ENCODE results near the gene EID1.

The EID1 gene

DNA sequence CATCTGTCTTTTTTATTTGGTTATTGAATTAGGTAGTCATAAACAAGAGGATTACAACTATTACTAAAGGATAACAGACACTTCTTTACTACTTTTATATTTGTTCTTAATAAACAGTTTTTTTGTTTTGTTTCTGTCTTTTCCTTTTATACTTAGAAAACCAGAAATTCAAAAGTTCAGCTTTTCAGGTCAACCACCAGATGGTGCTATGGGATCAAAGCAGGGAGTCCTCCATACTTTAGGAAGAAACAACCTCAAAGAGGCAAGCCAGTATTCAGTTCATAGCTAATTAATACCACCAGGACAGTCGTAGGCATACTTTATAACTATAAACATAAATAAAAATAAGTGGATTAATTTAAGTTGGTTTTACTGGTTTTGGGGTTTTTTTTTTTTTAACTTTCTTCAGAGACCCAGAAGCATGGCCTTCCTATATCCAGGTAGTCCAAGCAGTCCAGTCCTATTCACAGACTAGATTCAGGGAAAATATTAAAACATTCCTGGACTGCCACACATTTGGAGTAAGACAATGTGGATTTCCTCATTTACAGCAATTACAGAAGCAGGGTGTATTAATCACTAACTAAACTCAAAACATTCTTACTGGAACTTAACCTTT, 16.0 kb upstream of the EID1 start:
- peaks cover 8% of the 10 kb centered on the region for H3K4me1 Mint-ChIP-seq
- DNase-seq (peak; percentile 40 to 46), ATAC-seq (peak; percentile 74)
- H3K9me3 Mint-ChIP-seq = no peaks in the 10 kb centered on the region
- H3K4me3 Mint-ChIP-seq = no peak overlapping the region
- peaks cover 28% of the 10 kb centered on the region for H3K27me3 Mint-ChIP-seq
- H3K27ac Mint-ChIP-seq = no peak overlapping the region

- peaks cover 8% of the 10 kb centered on the region for H3K4me1 Mint-ChIP-seq
- DNase-seq (peak in 1 of 2 donors; percentile 10), ATAC-seq (peak; percentile 70)
- no peak overlapping the region for H3K27ac Mint-ChIP-seq
- no peaks in the 10 kb centered on the region for H3K9me3 Mint-ChIP-seq
- no peak overlapping the region for H3K4me3 Mint-ChIP-seq
- peaks cover 31% of the 10 kb centered on the region for H3K27me3 Mint-ChIP-seq
These were observed 15.2 kb upstream of the EID1 start for GRCh38 chr15:48862705-48863104.

- peaks cover 27% of the 10 kb centered on the region for H3K27me3 Mint-ChIP-seq
- H3K4me1 Mint-ChIP-seq = peaks cover 8% of the 10 kb centered on the region
- H3K9me3 Mint-ChIP-seq = no peaks in the 10 kb centered on the region
- no peak for ATAC-seq
- H3K4me3 Mint-ChIP-seq = no peak overlapping the region
- no peak overlapping the region for H3K27ac Mint-ChIP-seq
- no peak for DNase-seq
These were observed 12.4 kb upstream of the EID1 start for GRCh38 chr15:48865370-48866079.

DNA sequence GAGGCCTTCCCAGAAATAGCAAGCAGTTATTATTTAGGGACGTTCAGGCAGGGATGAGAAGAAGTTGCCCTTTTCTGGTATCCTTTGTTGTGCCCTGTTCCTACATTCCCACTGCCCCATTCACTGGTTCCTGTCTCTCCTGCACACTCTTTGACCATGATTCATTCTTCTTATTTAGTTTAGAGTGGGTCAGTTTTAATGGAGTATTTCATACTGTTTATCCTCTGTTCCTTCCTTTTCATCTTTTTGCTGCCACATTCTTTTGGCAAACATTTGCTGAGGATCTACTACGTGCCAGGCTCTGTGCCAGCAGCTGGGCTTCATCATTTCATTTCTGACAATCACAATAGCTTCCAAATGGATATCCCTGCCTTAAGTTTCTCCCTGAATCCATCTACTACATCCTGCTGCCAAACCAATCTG, 11.8 kb upstream of the EID1 start:
- no peak overlapping the region for H3K4me3 Mint-ChIP-seq
- peaks cover 33% of the 10 kb centered on the region for H3K27me3 Mint-ChIP-seq
- ATAC-seq = no peak
- H3K4me1 Mint-ChIP-seq = peaks cover 8% of the 10 kb centered on the region
- no peak for DNase-seq
- H3K9me3 Mint-ChIP-seq = no peaks in the 10 kb centered on the region
- peak overlapping the region in 1 of 2 donors; percentile 43 for H3K27ac Mint-ChIP-seq

DNA sequence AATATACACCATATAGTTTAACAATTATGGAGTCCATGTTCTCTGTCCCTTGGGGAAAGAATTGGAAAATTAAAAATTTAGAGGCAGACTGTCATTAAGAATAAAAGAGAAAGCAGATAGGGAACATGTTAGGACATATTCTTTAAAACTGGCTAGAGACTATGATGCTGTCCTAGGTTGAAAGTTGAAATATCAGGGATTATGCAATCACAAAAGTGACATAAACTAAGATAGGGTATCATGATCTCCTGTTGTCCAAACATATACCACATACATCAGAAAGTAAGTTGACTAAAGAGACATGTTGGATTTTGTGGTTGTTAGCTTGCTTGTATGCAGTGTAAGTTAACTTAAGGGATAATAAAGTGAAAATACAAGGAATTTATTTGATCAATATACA, 9.9 kb upstream of the EID1 start:
- Mint-ChIP-seq H3K27ac (peak overlapping the region in 1 of 2 donors; percentile 21), H3K27me3 (peaks cover 48% of the 10 kb centered on the region), H3K4me3 (no peak overlapping the region), H3K9me3 (no peaks in the 10 kb centered on the region), H3K4me1 (no peaks in the 10 kb centered on the region)
- ATAC-seq = no peak
- DNase-seq = no peak

- no peak for DNase-seq
- Mint-ChIP-seq H3K4me1 (no peaks in the 10 kb centered on the region), H3K9me3 (no peaks in the 10 kb centered on the region), H3K27ac (no peak overlapping the region), H3K4me3 (no peak overlapping the region), H3K27me3 (peaks cover 53% of the 10 kb centered on the region)
- no peak for ATAC-seq
These were observed 9.4 kb upstream of the EID1 start for GRCh38 chr15:48868536-48868935.

DNA sequence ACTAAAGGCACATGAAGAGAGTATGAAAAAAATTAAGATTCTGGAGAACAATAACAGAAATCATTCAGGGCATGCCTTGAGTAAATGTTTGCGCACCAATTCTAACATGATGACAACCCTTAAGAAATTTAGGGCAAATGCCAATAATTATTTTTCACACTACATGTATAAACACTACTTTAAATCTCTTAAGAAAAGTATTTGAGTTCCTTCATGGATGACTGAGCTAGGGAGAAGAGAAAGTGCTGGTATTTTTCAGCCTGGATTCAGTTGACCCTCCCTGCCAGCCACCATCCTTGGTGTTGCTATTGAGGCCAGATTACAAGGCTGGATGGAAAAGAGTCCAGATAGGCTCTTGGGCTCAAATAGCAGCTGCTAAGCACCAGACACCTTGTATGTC, 8.0 kb upstream of the EID1 start:
- Mint-ChIP-seq H3K9me3 (no peaks in the 10 kb centered on the region), H3K27ac (no peak overlapping the region), H3K4me3 (no peak overlapping the region), H3K27me3 (peaks cover 65% of the 10 kb centered on the region), H3K4me1 (no peaks in the 10 kb centered on the region)
- no peak for DNase-seq
- no peak for ATAC-seq

GRCh38 chr15:48871542-48871941, 6.4 kb upstream of the EID1 start:
- Mint-ChIP-seq H3K9me3 (no peaks in the 10 kb centered on the region), H3K4me3 (no peak overlapping the region), H3K4me1 (no peaks in the 10 kb centered on the region), H3K27me3 (peaks cover 55% of the 10 kb centered on the region), H3K27ac (no peak overlapping the region)
- ATAC-seq = no peak
- no peak for DNase-seq

DNA sequence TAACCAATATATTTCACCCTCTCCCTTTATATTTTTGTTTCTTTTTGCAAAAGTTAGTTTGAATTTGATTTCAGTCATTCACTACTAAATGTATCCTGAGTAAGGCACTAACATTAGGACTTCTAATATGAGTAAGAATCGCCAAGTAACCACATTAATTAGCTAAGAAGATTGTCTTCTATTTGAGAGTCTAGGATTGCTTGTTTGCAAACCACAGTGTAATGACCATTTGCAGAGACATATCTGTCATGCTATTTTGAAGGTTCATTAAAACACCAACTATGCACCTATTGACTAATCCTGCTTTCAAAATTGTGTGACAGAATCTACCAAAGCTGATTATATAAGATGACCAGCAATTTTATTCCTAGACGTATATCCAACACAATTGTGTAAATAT, 5.3 kb upstream of the EID1 start:
- H3K27ac Mint-ChIP-seq = no peak overlapping the region
- ATAC-seq = no peak
- no peaks in the 10 kb centered on the region for H3K9me3 Mint-ChIP-seq
- H3K27me3 Mint-ChIP-seq = peaks cover 48% of the 10 kb centered on the region
- peaks cover 2% of the 10 kb centered on the region for H3K4me1 Mint-ChIP-seq
- H3K4me3 Mint-ChIP-seq = no peak overlapping the region
- no peak for DNase-seq

DNA sequence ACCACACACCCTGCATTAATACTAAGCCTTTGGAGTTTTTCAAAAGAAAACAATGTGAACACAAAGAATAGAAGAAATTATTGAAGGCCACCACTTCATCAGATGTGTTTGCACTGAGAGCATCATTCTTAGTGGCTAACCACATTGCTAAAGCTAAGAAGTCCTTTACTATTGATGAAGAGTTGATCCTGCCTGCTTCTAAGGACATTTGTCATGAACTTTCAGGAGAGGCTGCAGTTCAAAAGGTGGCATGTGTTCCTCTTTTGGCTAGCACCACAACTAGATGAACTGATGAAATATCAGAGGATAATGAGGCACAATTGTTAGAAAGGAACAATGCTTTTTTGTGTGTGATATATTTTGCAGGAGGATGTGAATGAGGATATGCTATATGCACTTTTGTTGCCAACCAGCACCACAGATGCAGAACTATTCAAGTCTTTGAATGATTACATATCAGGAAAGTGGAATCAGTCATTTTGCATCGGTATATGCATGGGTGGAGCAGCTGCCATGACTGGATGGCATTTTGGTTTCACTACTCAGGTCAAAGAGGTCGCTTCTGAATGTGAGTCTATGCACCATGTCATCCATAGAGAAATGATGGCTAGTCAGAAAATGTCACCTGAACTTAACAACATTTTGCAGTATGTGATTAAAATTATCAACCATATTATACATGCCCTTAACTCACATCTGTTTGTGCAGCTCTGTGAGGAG, 2.5 kb upstream of the EID1 start:
- H3K4me3 Mint-ChIP-seq = no peak overlapping the region
- ATAC-seq (no peak), DNase-seq (no peak)
- no peak overlapping the region for H3K27ac Mint-ChIP-seq
- H3K4me1 Mint-ChIP-seq = peaks cover 23% of the 10 kb centered on the region
- no peaks in the 10 kb centered on the region for H3K9me3 Mint-ChIP-seq
- peaks cover 42% of the 10 kb centered on the region for H3K27me3 Mint-ChIP-seq

DNA sequence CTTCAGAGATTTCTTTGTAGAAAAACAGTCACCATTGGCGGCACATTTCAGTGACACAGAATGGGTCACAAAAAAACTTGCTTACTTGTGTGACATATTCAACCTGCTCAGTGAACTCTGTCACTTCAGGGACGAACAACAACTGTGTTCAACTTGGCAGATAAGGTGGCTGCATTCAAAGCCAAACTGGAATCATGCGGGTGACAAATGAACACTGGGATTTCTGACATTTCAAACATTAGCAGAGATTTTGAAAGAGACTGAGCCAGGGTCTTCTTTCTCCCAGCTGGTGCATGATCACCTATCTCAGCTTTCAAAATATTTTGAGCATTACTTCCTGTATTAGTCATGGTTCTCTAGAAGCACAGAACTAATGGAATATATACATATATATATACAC, 1.9 kb upstream of the EID1 start:
- Mint-ChIP-seq H3K9me3 (no peaks in the 10 kb centered on the region), H3K4me3 (no peak overlapping the region), H3K27me3 (peaks cover 35% of the 10 kb centered on the region), H3K27ac (no peak overlapping the region), H3K4me1 (peaks cover 27% of the 10 kb centered on the region)
- DNase-seq (no peak), ATAC-seq (no peak)

- Mint-ChIP-seq H3K4me3 (peak overlapping the region; percentile 69 to 100), H3K27me3 (peaks cover 25% of the 10 kb centered on the region), H3K4me1 (peaks cover 38% of the 10 kb centered on the region), H3K27ac (no peak overlapping the region), H3K9me3 (no peaks in the 10 kb centered on the region)
- no peak for ATAC-seq
- no peak for DNase-seq
These were observed 2.2 kb downstream of the EID1 start for GRCh38 chr15:48880070-48880634.

DNA sequence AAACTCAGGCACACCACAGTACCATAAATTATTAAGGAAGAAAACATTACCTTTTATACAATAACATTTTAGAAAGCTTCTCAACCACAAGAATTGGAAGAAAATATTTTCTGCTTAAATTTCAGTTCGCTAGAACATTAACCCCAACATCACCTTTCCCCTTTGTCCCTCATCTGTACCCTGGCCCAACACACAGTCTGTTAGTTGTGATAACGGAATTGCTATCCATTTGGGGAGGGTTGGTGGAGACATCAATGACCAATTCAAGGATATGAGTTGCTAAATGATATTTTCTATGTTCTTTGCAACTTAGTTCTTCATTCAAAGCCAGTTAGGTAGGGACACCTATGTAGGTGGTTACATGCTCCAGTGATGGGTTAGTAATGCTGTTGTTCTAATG, 5.8 kb downstream of the EID1 start:
- H3K27me3 Mint-ChIP-seq = peaks cover 32% of the 10 kb centered on the region
- DNase-seq (no peak), ATAC-seq (no peak)
- H3K9me3 Mint-ChIP-seq = no peaks in the 10 kb centered on the region
- no peak overlapping the region for H3K4me3 Mint-ChIP-seq
- H3K4me1 Mint-ChIP-seq = peaks cover 40% of the 10 kb centered on the region
- no peak overlapping the region for H3K27ac Mint-ChIP-seq

DNA sequence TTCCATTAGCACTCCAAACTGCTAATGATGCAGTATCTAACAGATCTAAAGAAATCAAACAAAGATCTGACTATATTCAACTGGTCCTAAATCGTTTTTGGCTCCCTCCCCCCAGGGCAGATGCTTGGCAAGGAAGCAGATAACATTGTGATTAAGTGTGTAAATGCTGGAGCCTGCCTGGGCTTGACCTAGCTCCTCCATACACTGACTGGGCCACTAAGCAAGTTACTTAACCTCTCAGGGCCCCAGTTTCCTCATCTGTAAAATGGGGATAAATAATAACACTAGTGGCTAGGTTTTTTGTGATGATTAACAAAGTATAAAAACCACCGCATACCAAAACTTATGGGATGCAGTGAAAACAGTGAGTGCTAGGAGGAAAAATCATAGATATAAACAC, 9.2 kb downstream of the EID1 start:
- Mint-ChIP-seq H3K9me3 (no peaks in the 10 kb centered on the region), H3K4me3 (no peak overlapping the region), H3K27me3 (peaks cover 32% of the 10 kb centered on the region), H3K4me1 (peaks cover 21% of the 10 kb centered on the region), H3K27ac (peak overlapping the region in 1 of 2 donors; percentile 6)
- DNase-seq = no peak
- ATAC-seq = no peak

GRCh38 chr15:48888191-48888590, 10.3 kb downstream of the EID1 start:
- ATAC-seq = peak; percentile 82
- DNase-seq = peak in 1 of 2 donors; percentile 31
- Mint-ChIP-seq H3K27me3 (peaks cover 21% of the 10 kb centered on the region), H3K4me3 (no peak overlapping the region), H3K27ac (peak overlapping the region in 1 of 2 donors; percentile 7), H3K4me1 (peaks cover 14% of the 10 kb centered on the region), H3K9me3 (no peaks in the 10 kb centered on the region)

DNA sequence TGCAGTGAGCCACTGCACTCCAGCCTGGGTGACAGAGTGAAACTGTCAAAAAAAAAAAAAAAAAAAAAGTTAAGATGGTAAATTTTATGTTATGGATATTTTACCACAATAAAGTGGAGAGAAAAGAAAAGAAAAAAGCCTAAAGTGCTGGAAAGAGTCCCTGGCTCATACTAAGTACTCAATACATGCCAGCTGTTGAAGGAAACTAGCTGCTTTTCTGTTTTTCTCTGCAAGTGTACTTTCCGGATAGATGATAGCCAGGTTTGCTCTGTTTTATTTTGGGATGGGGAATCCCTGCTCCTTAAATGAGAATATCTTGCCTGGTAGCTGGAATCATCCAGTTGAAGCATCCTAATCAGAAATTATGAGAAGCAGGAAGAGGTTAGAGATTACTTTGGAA, 10.9 kb downstream of the EID1 start:
- H3K4me1 Mint-ChIP-seq = peaks cover 14% of the 10 kb centered on the region
- H3K9me3 Mint-ChIP-seq = no peaks in the 10 kb centered on the region
- no peak for DNase-seq
- H3K27me3 Mint-ChIP-seq = peaks cover 17% of the 10 kb centered on the region
- H3K27ac Mint-ChIP-seq = no peak overlapping the region
- no peak for ATAC-seq
- no peak overlapping the region for H3K4me3 Mint-ChIP-seq
